GM19193 (cell line): ENCODE data around the gene PERM1.

Experiments
- POLR2A ChIP-seq: IDR thresholded peaks from 4 replicates; pipeline ENCODE4 v1.6.1; 2011; ENCODE audit not compliant: insufficient read depth, insufficient read length; ENCODE audit errors: extremely low read depth

PERM1 gene

GRCh38 chr1:1014799-1015681 is 33.1 kb upstream of the PERM1 start:
- TF ChIP-seq POLR2A: peak; percentile 57

- TF ChIP-seq POLR2A: no peak
Measured at GRCh38 chr1:1013922-1014648, 32.2 kb upstream of the PERM1 start.

GRCh38 chr1:1013105-1013921 is 31.4 kb upstream of the PERM1 start, which contains the start of gene ISG15:
ISG15 (plus strand) TSS chr1:1013497; CDS start chr1:1013574, 77 bp downstream.
- TF ChIP-seq POLR2A: peak; percentile 97

- TF ChIP-seq POLR2A: no peak
Measured at GRCh38 chr1:1011396-1011949, 29.6 kb upstream of the PERM1 start.

GRCh38 chr1:1006305-1007159 is 24.6 kb upstream of the PERM1 start:
- no peak for TF ChIP-seq POLR2A

- TF ChIP-seq POLR2A: no peak
Measured at GRCh38 chr1:1005774-1006304, 23.9 kb upstream of the PERM1 start.

- no peak for TF ChIP-seq POLR2A
Measured at GRCh38 chr1:1004780-1005697, 23.1 kb upstream of the PERM1 start.

GRCh38 chr1:1004420-1004779 is 22.5 kb upstream of the PERM1 start:
- no peak for TF ChIP-seq POLR2A

- TF ChIP-seq POLR2A: no peak
Measured at GRCh38 chr1:1003618-1004419, 21.9 kb upstream of the PERM1 start.

- no peak for TF ChIP-seq POLR2A
Measured at GRCh38 chr1:1001057-1001783, 19.3 kb upstream of the PERM1 start.

- TF ChIP-seq POLR2A: no peak
Measured at GRCh38 chr1:1000357-1001056, 18.6 kb upstream of the PERM1 start.

GRCh38 chr1:999725-1000356 is 17.9 kb upstream of the PERM1 start, which contains the start of gene HES4:
HES4 (minus strand) TSS chr1:1000097; CDS start chr1:999973, 124 bp downstream.
- TF ChIP-seq POLR2A: no peak
